IPS-NIHi11 (cell line): ENCODE data around the gene CRCP.
"Not testable (repeated sequence)": the region's sequence is repeated elsewhere in the genome, so short reads cannot be mapped to it uniquely, and the experiment has no call there.

Experiments used
- DNase-seq: peaks from one replicate; pipeline ENCODE4 v3.0.0; 2012; ENCODE audit warnings: mixed read lengths, low spot score

CRCP gene

GRCh38 chr7:66108410-66108809 lies 6.2 kb upstream of the CRCP start:
- DNase-seq = not testable (repeated sequence)

DNA sequence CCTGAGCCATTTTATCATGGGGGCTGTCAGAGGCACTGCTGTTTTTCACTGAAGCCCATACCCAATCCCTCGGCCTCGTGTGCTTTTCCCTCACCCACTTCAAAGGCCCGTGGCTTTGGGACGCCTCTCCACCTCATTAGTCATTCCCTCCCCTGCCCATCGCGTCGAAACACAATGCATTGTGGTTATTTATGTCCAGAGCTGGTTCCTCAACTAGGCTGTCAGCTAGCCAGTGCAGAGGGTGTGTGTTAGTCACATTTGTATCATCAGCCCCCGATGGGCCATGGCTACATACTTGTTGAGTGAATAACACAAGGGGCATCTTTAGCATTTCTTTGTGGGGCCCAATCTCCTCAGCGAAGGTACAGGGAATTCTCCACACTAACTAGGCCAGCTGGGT lies 3.8 kb upstream of the CRCP start:
- no peak for DNase-seq

- not testable (repeated sequence) for DNase-seq
Measured at GRCh38 chr7:66116680-66117420, 2.2 kb downstream of the CRCP start.

DNA sequence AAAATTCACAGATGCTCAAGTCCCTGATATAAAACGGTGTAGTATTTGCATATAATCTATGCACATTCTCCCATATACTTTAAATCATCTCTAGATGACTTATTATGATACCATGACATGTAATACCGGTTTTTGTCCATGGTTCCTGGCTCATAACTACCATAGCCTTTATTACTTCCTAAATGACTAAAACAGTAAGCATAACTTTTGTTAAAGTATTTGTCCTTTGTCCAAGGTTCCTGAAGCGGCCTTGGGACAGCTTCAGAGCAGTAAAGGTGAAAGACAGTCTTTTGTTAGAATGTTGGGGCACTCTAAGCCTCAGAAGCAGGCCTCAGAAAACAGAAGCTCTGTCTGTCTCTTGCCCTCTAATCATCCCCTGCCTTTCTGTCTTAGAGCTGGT lies 4.0 kb downstream of the CRCP start:
- DNase-seq = no peak

DNA sequence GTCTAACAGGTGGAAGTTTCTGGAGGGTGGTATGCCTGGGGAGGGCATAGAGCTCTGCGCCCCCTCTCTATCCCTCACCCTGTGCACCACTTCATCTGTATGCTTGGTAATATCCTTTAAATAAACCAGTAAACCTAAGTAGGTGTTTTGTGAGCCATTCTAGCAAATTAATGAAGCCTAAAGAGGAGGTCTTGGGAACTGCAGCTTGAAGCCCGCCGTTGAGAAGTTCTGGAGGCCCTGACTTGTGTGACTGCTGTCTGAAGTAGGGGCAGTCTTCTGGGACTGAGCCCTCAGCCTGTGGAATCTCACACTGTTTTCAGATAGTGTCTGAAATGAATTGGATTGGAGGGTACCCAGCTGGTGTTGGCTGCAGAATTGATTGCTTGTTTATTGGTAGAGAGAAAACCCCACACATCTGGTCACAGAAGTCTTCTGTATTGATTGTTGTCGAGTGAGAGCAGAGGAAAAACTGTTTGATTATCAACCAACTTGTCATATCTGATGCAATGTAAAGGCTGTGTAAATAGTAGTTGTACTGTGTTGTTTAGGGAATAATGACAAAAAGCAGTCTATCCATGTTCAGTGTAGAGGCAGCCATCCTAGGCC lies 4.7 kb downstream of the CRCP start:
- no peak for DNase-seq

DNA sequence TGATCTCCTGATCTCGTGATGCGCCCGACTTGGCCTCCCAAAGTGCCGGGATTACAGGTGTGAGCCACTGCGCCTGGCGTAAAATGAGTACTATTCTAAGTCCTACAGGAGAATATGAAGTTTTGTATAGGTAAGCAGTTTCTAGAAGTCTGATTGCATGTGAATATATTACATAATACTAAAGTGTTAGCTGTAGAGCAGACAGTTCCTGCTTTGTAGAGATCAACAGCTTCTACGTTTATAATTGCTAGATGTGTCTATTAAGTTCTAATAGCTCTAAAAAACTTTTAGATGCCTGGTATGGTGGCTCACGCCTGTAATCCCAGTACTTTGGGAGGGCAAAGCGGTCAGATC lies 8.5 kb downstream of the CRCP start:
- DNase-seq = no peak

DNA sequence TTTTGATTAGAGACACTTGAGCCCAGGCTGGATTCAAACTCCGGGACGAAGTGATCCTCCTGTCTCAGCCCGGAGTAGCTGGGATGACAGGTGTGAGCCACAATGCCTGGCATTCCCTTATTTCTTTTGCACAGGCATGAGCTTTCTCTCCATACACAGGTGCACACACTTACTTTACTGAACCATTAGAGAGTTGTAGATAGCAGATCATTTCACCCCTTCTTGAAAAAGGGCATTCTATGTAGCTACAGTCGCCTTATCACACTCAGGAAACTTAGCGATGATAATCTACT lies 9.9 kb downstream of the CRCP start:
- DNase-seq = not testable (repeated sequence)

- no peak for DNase-seq
Measured at GRCh38 chr7:66125052-66125694, 10.5 kb downstream of the CRCP start.

DNA sequence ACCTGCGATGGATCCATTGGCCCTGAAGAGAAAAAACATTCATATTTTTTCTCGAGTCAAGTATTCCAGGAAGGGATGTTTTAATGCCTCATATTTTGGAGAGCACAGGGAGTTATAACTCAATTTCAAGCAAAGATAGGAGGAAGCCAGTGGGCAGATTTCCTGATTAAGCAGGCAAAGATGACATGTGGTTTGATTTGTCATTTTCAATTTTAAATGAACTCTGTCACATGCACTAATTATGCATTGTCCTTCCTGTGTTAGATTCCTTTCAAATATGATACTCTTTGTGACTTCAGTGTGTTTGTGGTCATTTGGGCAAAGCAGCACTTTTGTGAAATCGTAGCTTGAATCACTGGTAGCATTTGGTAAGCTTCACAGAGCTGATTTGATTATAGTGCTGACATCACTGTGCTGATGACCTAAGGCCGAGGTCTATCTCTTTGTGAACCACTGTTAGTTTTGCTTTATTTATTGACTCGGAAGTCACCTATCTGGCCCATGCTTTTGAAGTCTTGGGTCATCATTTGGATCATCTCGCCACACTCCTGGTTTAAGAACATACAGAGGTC lies 11.2 kb downstream of the CRCP start:
- not testable (repeated sequence) for DNase-seq

DNA sequence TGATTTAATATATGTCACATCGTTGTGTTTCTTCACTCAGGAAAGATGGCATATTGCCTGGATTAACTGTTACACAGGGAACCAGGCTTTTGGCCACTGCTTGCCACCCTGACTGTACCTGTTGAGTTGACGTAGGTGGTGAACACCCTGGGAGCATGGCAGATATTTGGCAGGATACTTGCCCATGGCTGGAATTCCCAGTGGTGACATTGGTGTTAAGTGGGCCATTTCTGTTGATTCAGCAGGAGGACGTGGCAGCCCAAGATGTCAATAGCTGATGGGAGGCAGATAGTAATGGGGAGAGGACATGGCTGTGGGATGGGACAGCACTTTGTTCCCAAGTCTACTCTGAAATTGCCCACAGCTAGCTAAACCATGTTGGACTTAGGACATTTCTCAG lies 12.5 kb downstream of the CRCP start:
- not testable (repeated sequence) for DNase-seq

- DNase-seq = no peak
Measured at GRCh38 chr7:66138994-66139752, 24.5 kb downstream of the CRCP start.

- peak; percentile 30 for DNase-seq
Measured at GRCh38 chr7:66140924-66141323, 26.3 kb downstream of the CRCP start.

GRCh38 chr7:66142334-66142733 lies 27.7 kb downstream of the CRCP start:
- no peak for DNase-seq

GRCh38 chr7:66142996-66143395 lies 28.3 kb downstream of the CRCP start:
- DNase-seq = no peak

- DNase-seq = no peak
Measured at GRCh38 chr7:66143876-66144332, 29.3 kb downstream of the CRCP start.

DNA sequence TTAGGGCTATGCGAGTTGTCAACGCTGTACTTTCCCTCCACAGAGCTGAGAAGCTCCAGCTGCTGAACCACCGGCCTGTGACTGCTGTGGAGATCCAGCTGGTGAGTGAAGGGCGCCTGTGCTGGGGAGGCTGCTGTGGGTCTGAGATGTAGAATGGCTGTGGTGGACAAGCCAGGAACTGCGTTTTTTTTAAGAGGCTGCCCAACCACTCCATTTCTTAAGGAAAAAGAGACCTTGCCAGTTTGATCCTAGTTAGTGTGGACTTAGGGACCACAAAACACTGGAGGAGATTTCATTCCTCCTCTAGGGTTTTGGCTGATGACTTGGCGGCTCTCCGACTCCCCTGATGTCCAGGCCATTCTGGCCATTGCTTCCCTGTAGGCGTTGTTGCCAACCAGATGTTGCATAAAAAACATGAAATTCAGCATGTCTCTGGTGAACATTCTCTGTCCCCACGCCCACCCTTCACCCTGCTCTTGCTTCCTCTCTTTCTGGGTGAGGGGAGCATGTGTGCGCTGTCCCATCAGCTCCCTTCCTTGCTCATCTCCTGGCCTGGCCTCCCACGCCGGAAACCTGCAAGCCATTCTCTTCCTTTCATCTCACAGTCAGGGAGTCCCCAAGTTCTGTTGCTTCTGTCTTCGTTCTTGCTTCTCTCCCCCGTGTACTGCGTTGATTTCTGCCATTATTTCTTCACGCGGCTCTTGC lies 30.9 kb downstream of the CRCP start:
- DNase-seq = no peak

DNA sequence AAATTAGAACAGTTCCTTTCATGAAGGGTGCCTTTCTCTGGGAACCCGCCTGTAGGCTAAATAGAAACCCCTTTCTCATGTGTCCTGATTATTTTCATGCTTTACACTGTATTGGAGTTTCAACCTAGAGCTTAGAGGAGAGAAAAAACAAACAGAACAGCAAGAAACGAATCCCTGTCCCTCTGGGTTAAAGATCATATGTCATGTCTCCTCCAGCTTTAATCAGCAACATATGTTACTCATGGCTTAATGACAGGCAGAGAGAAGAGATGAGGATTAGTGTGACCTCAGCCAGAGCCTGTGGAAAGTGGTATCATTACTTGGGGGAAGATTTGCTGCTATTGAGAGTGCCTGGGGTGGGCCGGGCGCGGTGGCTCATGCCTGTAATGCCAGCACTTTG lies 32.1 kb downstream of the CRCP start:
- no peak for DNase-seq

GRCh38 chr7:66147657-66148056 lies 33.0 kb downstream of the CRCP start:
- DNase-seq = not testable (repeated sequence)

- no peak for DNase-seq
Measured at GRCh38 chr7:66150471-66150870, 35.8 kb downstream of the CRCP start.

DNA sequence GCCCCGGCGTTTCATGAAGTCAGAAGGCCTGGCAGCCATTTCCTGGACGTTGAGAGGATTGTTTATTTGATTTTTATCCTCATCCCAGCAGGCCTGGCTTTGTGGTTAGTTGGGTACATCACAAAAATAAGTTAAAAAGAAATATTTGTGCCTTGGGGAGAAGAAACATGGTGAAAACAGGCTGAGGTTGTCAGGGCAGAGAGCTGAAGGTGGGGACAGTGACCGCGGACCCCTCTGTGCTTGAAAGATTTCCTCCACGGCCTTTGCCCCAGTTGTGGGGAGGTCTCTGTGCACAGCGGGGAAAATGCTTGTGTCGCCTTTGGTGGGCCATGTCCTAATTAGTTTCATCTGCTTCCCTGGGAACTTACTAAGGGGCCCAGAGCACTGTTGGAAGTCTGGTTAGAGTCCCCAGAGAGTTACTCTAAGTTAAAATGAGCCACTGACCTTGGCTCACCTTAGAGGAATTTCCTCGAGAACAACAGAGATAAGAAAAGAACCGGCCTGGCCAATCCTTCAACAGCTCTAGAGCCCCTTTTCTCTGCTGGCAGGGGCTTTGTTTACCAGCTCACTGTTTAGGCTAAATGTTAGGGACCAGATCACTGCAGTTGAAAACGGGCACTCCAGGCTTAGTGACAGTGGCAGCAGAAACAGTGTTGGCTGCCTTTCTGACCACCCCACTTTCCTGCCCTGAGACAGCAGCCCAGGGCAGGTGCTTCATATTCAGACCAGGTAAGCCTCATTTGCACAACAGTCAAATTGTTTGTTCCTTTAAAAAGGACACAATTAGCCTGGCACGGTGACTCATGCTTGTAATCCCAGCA lies 37.9 kb downstream of the CRCP start:
- peak; percentile 53 for DNase-seq

DNA sequence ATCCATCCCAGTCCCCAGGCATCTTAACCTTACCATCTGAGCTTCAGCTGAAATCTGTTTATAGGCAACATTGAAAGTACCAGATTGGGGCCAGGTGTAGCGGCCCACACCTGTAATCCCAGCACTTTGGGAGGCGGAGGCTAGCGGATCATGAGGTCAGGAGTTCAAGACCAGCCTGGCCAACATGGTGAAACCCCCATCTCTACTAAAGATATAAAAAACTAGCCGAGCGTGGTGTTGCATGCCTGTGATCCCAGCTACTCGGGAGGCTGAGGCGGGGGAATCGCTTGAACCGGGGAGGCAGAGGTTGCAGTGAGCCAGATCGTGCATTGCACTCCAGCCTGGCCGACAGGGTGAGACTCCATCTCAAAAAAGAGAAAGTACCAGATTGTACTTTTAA lies 39.0 kb downstream of the CRCP start:
- no peak for DNase-seq
